ENCODE measurements around the gene VPS13A.

GRCh38 chr9:77399964-77400363 lies 222.6 kb downstream of the VPS13A start:
- TF ChIP-seq CTCF (IDR thresholded peaks at IDR 0.05; ENCODE audit: low read length) (no peak), EZH2 (IDR thresholded peaks at IDR 0.05; ENCODE audit: borderline replicate concordance, low read length) (no peak)

All from OCI-LY1 (cell line).